CD4-positive, CD25-positive, alpha-beta regulatory T cell (primary cell): ENCODE data around the gene SLC35F3. TPM values are rescaled to one million over a fixed set of nuclear protein-coding genes. Genes with fewer than 3 reads are reported as not detected.
"Not testable (repeated sequence)": the region's sequence is repeated elsewhere in the genome, so short reads cannot be mapped to it uniquely, and the experiment has no call there.

Experiments
- ATAC-seq, 2 donors: fragments of 150-1000 bp; cut with Tn5 transposase; one replicate each; pipeline ENCODE4 v1.10.0; 2021; ENCODE audit warnings: low read depth in 2 of 2, moderate number of reproducible peaks in 2 of 2, moderate library complexity in 1 of 2
- DNase-seq, 3 donors: peaks; one replicate each; pipeline versions ENCODE4 v3.0.0 to v3.0.0-alpha.2; 2012 to 2022; ENCODE audit warnings: mixed read lengths in 1 of 3
- H3K27ac ChIP-seq: one replicate; pipeline ENCODE4 v1.7.0; 2013; ENCODE audit warnings: mild to moderate bottlenecking, low read length; ENCODE audit not compliant: insufficient read depth, poor library complexity, severe bottlenecking
- H3K27me3 ChIP-seq: one replicate; pipeline ENCODE4 v1.7.0; 2013; ENCODE audit warnings: low read length; ENCODE audit not compliant: control insufficient read depth, insufficient read depth
- H3K36me3 ChIP-seq: one replicate; pipeline ENCODE4 v1.7.0; 2013; ENCODE audit warnings: mild to moderate bottlenecking, low read length, moderate library complexity; ENCODE audit not compliant: control insufficient read depth, insufficient read depth
- H3K4me1 ChIP-seq: 2 replicates; pipeline ENCODE4 v1.7.0; 2013; ENCODE audit warnings: mild to moderate bottlenecking, low read length; ENCODE audit not compliant: insufficient read depth, control insufficient read depth, poor library complexity, severe bottlenecking
- H3K4me3 ChIP-seq: one replicate; pipeline ENCODE4 v1.7.0; 2013; ENCODE audit warnings: low read depth, mild to moderate bottlenecking, low read length, moderate library complexity
- H3K9me3 ChIP-seq, 2 experiments: 1 replicate in 1 of 2; 2 replicates in 1 of 2; pipeline ENCODE4 v1.7.0; 2013; ENCODE audit warnings: low read length in 2 of 2, mild to moderate bottlenecking in 1 of 2, moderate library complexity in 1 of 2; ENCODE audit not compliant: control insufficient read depth in 2 of 2
- H3K27ac Mint-ChIP-seq, 3 donors: one replicate each; pipeline ENCODE4 v1.8.0; 2020 to 2022; ENCODE audit warnings: mild to moderate bottlenecking in 3 of 3, mixed read lengths in 3 of 3, moderate library complexity in 2 of 3
- H3K27me3 Mint-ChIP-seq: one replicate; pipeline ENCODE4 v1.8.0; 2022; ENCODE audit warnings: mild to moderate bottlenecking, mixed read lengths
- H3K36me3 Mint-ChIP-seq: one replicate; pipeline ENCODE4 v1.8.0; 2020; ENCODE audit warnings: mixed read lengths
- H3K4me1 Mint-ChIP-seq, 4 donors: one replicate each; pipeline ENCODE4 v1.8.0; 2020 to 2022; ENCODE audit warnings: mixed read lengths in 4 of 4, mild to moderate bottlenecking in 1 of 4
- H3K4me3 Mint-ChIP-seq, 4 donors: one replicate each; pipeline ENCODE4 v1.8.0; 2020 to 2022; ENCODE audit warnings: mild to moderate bottlenecking in 4 of 4, mixed read lengths in 4 of 4, moderate library complexity in 3 of 4
- H3K9me3 Mint-ChIP-seq, 7 donors: one replicate each; pipeline ENCODE4 v1.8.0; 2020 to 2022; ENCODE audit warnings: mixed read lengths in 7 of 7, mild to moderate bottlenecking in 3 of 7, moderate library complexity in 2 of 7
- polyA plus RNA-seq, 4 donors: library from polyadenylated mRNA; unstranded; fragments of 300-500 nt; fragmentation: Illumina TruSeq; gene quantifications; one replicate each; pipeline ENCODE4 v1.2.3, GENCODE V29; 2021
- total RNA-seq: library from RNA; stranded (reverse); gene quantifications from one replicate; pipeline ENCODE4 v1.2.3, GENCODE V29; 2022

Gene SLC35F3
- total and polyA plus RNA-seq, 5 donors from 2014 or later = 0.35 to 1.4 (median 1.3) TPM

DNA sequence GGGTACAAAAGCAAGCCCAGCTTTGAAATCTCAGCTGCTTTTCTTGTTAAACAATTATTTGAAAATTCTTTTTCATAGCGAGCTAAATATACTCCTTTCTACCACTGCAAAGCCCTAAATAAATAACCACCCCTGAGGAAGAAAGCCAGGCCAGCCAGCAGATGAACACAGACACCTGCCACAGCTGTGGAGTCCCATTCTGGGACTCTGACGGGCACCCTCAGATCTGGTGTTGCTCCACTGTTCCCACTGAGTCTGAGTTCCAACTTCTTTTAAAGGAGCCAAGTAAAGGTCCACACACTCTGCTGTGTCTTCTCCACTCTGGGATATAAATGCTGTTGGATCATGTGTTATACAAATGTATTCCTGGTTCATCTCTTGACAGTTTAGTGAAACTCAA, 391.1 kb downstream of the SLC35F3 start:
- peaks cover 6% of the 10 kb centered on the region for H3K27me3 ChIP-seq
- H3K9me3 ChIP-seq = peaks cover 0 to 6% of the 10 kb centered on the region in 2 experiments
- H3K36me3 ChIP-seq = peaks cover 2% of the 10 kb centered on the region
- no peak overlapping the region for H3K27ac Mint-ChIP-seq
- no peak for ATAC-seq
- no peaks in the 10 kb centered on the region for H3K4me1 ChIP-seq
- no peak for DNase-seq
- peaks cover 0 to 11% (median 0%) of the 10 kb centered on the region in 7 donors for H3K9me3 Mint-ChIP-seq
- H3K36me3 Mint-ChIP-seq = no peaks in the 10 kb centered on the region
- H3K4me3 ChIP-seq = no peak overlapping the region
- no peak overlapping the region for H3K27ac ChIP-seq
- H3K27me3 Mint-ChIP-seq = peaks cover 4% of the 10 kb centered on the region
- no peaks in the 10 kb centered on the region for H3K4me1 Mint-ChIP-seq
- no peak overlapping the region for H3K4me3 Mint-ChIP-seq

DNA sequence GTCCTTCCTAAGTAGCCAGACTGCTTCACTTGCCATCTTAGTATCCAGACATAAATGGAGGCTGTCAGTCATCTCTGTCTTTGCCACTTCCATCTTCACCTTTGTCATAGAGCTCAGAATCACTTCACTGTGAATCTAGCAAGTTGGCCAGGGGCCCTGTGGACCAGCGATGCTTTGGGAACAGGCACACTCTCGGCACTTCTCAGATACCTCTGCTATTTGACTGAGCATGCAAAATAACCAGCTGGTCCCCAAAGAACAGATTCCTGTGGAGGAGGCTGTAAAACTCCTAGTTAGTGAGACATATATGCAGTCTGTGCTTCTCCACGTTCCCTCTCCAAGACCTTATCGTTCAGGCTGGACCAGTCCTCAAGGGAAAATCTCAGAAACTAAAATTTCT, 392.0 kb downstream of the SLC35F3 start:
- H3K27ac Mint-ChIP-seq = no peak overlapping the region
- Histone ChIP-seq H3K27me3 (peaks cover 6% of the 10 kb centered on the region), H3K9me3 (peaks cover 0 to 5% of the 10 kb centered on the region in 2 experiments), H3K4me3 (no peak overlapping the region), H3K36me3 (peaks cover 2% of the 10 kb centered on the region), H3K27ac (no peak overlapping the region), H3K4me1 (no peaks in the 10 kb centered on the region)
- no peaks in the 10 kb centered on the region for H3K4me1 Mint-ChIP-seq
- ATAC-seq (no peak), DNase-seq (no peak)
- no peak overlapping the region for H3K4me3 Mint-ChIP-seq
- peaks cover 4% of the 10 kb centered on the region for H3K27me3 Mint-ChIP-seq
- H3K36me3 Mint-ChIP-seq = no peaks in the 10 kb centered on the region
- peaks cover 0 to 9% (median 0%) of the 10 kb centered on the region in 7 donors for H3K9me3 Mint-ChIP-seq

DNA sequence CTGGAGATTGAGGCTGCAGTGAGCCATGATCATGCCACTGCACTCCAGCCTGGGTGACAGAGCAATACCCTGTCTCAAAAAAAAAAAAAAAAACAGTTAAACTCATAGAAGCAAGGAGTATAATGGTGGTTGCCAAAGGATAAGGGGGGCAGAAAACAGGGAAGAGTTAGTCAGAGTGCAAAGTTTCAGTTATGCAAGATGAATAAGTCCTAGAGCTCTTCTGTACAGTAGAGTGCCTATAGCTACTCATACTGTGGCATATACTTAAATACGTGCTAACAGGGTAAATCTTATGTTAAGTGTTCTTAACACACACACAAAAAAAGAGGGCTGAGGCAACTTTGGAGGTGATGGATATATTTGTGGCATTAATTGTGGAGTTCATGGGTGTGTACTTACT, 393.2 kb downstream of the SLC35F3 start:
- H3K4me1 ChIP-seq = no peaks in the 10 kb centered on the region
- H3K27ac ChIP-seq = no peak overlapping the region
- peaks cover 6% of the 10 kb centered on the region for H3K27me3 ChIP-seq
- peaks cover 2% of the 10 kb centered on the region for H3K36me3 ChIP-seq
- DNase-seq (no peak), ATAC-seq (no peak)
- no peaks in the 10 kb centered on the region for H3K27me3 Mint-ChIP-seq
- H3K9me3 Mint-ChIP-seq = peaks cover 0 to 6% (median 0%) of the 10 kb centered on the region in 7 donors
- no peaks in the 10 kb centered on the region for H3K36me3 Mint-ChIP-seq
- no peak overlapping the region for H3K4me3 ChIP-seq
- no peak overlapping the region for H3K4me3 Mint-ChIP-seq
- H3K27ac Mint-ChIP-seq = no peak overlapping the region
- H3K4me1 Mint-ChIP-seq = no peaks in the 10 kb centered on the region
- peaks cover 0 to 5% of the 10 kb centered on the region in 2 experiments for H3K9me3 ChIP-seq

DNA sequence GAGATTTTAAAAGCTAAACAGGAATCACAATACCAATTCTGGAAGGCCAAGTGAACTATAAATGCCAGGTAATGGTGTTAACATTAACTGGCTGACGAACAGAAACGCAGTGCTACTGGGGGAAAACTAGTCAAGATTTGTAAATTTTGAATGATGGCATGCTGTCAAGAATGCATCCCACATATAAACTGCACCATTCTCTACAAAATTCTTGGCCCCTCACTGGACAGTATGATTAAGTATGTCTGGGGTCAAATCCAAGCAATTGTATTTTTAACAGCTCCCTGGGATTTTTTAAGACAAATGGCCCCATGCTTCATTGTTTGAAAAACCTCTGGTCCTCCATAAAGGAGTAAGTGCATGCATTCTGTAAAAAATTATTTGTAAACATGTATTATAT, 395.6 kb downstream of the SLC35F3 start:
- Mint-ChIP-seq H3K36me3 (no peaks in the 10 kb centered on the region), H3K27ac (no peak overlapping the region), H3K4me1 (no peaks in the 10 kb centered on the region), H3K27me3 (no peaks in the 10 kb centered on the region), H3K9me3 (peaks cover 0 to 6% (median 0%) of the 10 kb centered on the region in 7 donors), H3K4me3 (no peak overlapping the region)
- H3K4me3 ChIP-seq = no peak overlapping the region
- H3K36me3 ChIP-seq = peaks cover 2% of the 10 kb centered on the region
- no peak for DNase-seq
- peaks cover 6% of the 10 kb centered on the region for H3K27me3 ChIP-seq
- no peak overlapping the region for H3K27ac ChIP-seq
- no peak for ATAC-seq
- peaks cover 0 to 5% of the 10 kb centered on the region in 2 experiments for H3K9me3 ChIP-seq
- H3K4me1 ChIP-seq = no peaks in the 10 kb centered on the region

DNA sequence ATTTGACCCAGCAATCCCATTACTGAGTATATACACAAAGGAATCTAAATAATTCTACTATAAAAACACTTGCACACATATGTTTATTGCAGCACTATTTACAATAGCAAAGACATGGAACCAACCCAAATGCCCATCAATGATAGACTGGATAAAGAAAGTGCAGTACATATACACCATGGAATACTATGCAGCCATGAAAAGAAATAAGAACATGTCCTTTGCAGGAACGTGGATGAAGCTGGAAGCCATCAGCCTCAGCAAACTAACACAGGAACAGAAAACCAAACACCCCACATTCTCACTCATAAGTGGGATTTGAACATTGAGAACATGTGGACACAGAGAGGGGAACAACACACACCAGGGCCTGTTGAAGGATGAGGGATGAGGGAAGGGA, 397.2 kb downstream of the SLC35F3 start:
- not testable (repeated sequence) for H3K27ac ChIP-seq, DNase-seq, H3K4me1 Mint-ChIP-seq, H3K4me1 ChIP-seq, H3K36me3 ChIP-seq, H3K4me3 ChIP-seq, H3K27me3 ChIP-seq, ATAC-seq, H3K27me3 Mint-ChIP-seq, H3K27ac Mint-ChIP-seq, H3K36me3 Mint-ChIP-seq, H3K9me3 Mint-ChIP-seq, H3K4me3 Mint-ChIP-seq, H3K9me3 ChIP-seq

DNA sequence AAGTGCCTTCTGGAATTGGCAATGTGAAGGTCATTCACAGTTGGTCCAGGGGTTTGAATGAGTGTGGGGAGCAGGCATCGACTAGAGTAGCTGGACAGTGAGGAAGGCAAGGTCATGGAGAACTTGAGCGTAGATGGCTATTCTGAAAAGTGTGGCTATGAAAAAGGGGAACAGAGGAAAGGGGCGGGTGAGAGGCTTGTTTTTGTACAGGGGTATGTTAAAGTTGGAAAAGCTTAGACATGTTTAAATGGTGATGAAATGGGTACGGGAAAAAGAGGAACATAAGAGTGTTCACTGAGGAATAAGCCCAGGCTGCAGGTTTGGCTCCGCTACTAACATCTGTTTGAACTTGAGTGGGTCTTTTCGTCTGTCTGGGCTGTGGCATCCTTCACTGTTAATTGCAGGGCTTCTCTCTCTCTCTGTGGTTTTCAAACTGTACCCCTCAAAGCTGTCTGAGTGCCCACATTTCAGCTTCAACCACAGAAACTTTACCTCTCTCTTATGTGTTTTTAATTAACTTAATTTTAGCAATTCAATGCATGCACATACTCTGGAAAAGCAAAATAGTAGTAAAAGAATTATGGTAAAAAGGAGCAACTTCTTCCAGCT, 398.0 kb downstream of the SLC35F3 start:
- Histone ChIP-seq H3K9me3 (peaks cover 0 to 5% of the 10 kb centered on the region in 2 experiments), H3K27ac (no peak overlapping the region), H3K4me1 (no peaks in the 10 kb centered on the region), H3K4me3 (no peak overlapping the region), H3K36me3 (peaks cover 2% of the 10 kb centered on the region), H3K27me3 (peaks cover 4% of the 10 kb centered on the region)
- ATAC-seq (no peak), DNase-seq (no peak)
- Mint-ChIP-seq H3K4me1 (no peaks in the 10 kb centered on the region), H3K4me3 (no peak overlapping the region), H3K27me3 (no peaks in the 10 kb centered on the region), H3K9me3 (peaks cover 0 to 6% (median 0%) of the 10 kb centered on the region in 7 donors), H3K27ac (no peak overlapping the region), H3K36me3 (no peaks in the 10 kb centered on the region)

DNA sequence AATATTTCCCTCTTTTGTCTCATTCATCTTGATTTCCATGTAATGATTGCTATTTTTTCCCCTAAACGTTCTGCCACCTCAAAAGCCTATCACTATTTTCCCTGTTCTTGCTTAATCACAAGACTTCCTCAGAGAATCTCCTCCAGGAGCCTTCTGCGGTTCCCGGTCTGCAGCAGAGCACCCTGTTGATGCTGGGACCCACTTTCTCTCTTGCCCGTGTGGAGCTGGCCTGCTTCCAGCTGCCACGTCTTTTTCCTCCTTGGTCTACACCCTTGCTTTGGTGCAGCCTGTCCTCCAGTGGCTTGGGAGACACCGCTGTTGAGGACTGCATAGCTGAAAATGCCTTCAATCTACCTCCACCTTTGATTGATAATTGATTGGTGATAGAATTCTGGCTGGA, 398.8 kb downstream of the SLC35F3 start:
- no peaks in the 10 kb centered on the region for H3K4me1 ChIP-seq

DNA sequence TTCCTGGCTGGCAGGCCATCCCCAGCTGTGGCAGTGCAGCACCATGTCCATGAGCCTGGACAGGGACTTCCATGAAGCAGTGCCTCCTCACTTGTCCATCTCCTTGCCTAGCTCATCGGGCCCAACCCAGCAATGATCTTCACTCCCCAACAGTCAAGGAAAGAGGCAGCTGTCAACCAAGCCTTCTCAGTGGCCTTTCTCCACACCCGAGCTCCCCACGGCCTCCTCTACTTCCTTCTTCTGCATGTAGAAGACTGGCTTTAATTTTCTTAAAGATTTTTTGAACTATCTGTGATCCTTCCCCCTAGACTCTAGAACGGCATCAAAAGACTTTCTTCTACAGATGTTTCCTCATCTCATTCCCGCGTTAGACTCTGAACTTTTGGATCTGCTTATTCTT, 403.2 kb downstream of the SLC35F3 start:
- H3K4me3 Mint-ChIP-seq = no peak overlapping the region

More for the DNA sequence above, 398.8 kb downstream of the SLC35F3 start:
- Mint-ChIP-seq H3K36me3 (no peaks in the 10 kb centered on the region), H3K9me3 (peaks cover 0 to 6% (median 0%) of the 10 kb centered on the region in 7 donors), H3K27ac (no peak overlapping the region), H3K4me1 (no peaks in the 10 kb centered on the region), H3K4me3 (no peak overlapping the region), H3K27me3 (no peaks in the 10 kb centered on the region)
- DNase-seq (no peak), ATAC-seq (no peak)
- Histone ChIP-seq H3K36me3 (peaks cover 2% of the 10 kb centered on the region), H3K4me3 (no peak overlapping the region), H3K27ac (no peak overlapping the region), H3K9me3 (peaks cover 0 to 5% of the 10 kb centered on the region in 2 experiments), H3K27me3 (peaks cover 4% of the 10 kb centered on the region)

More for the DNA sequence above, 403.2 kb downstream of the SLC35F3 start:
- no peak overlapping the region for H3K27ac ChIP-seq
- H3K27me3 ChIP-seq = no peaks in the 10 kb centered on the region
- peaks cover 9% of the 10 kb centered on the region for H3K4me1 ChIP-seq
- H3K9me3 ChIP-seq = no peaks in the 10 kb centered on the region
- Mint-ChIP-seq H3K27me3 (peaks cover 10% of the 10 kb centered on the region), H3K36me3 (no peaks in the 10 kb centered on the region), H3K9me3 (peaks cover 0 to 4% (median 0%) of the 10 kb centered on the region in 7 donors), H3K27ac (no peak overlapping the region), H3K4me1 (peaks cover 0 to 19% (median 9%) of the 10 kb centered on the region in 4 donors)
- DNase-seq (no peak), ATAC-seq (no peak)
- no peaks in the 10 kb centered on the region for H3K36me3 ChIP-seq
- no peak overlapping the region for H3K4me3 ChIP-seq
